Mesothelial cell of epicardium (in vitro differentiated cells): ENCODE data around the gene MAPK7. TPM values are rescaled to one million over a fixed set of nuclear protein-coding genes. Genes with fewer than 3 reads are reported as not detected.

Experiments
- DNase-seq, 2 experiments: peaks; one replicate each; pipeline ENCODE4 v3.0.0; 2021; ENCODE audit warnings: low spot score in 2 of 2; ENCODE audit not compliant: unreplicated experiment in 2 of 2
- H3K27ac Mint-ChIP-seq: 2 replicates; pipeline ENCODE4 v1.8.0; 2021; ENCODE audit warnings: mixed read lengths
- H3K27me3 Mint-ChIP-seq: 2 replicates; pipeline ENCODE4 v1.8.0; 2021; ENCODE audit warnings: low read depth, mixed read lengths
- H3K36me3 Mint-ChIP-seq: 2 replicates; pipeline ENCODE4 v1.8.0; 2021; ENCODE audit warnings: mixed read lengths
- H3K4me1 Mint-ChIP-seq: 2 replicates; pipeline ENCODE4 v1.8.0; 2021; ENCODE audit warnings: mixed read lengths
- H3K4me3 Mint-ChIP-seq: 2 replicates; pipeline ENCODE4 v1.8.0; 2021; ENCODE audit warnings: mild to moderate bottlenecking, moderate library complexity, mixed read lengths
- H3K9me3 Mint-ChIP-seq: 2 replicates; pipeline ENCODE4 v1.8.0; 2021; ENCODE audit warnings: mixed read lengths
- CTCF ChIP-seq: fragments of 200-600 bp; sonication (generic); IDR thresholded peaks from one replicate; pipeline ENCODE4 v1.5.0; 2021; ENCODE audit warnings: antibody characterized with exemption; ENCODE audit not compliant: unreplicated experiment
- total RNA-seq: library from RNA; stranded (reverse); gene quantifications from 3 replicates; pipeline ENCODE4 v1.2.1, GENCODE V29; 2021

Gene MAPK7
- total RNA-seq, 1 donor from 2014 or later: 46.0 TPM

- Mint-ChIP-seq H3K27ac (no peak overlapping the region), H3K36me3 (no peaks in the 10 kb centered on the region), H3K4me3 (no peak overlapping the region), H3K9me3 (no peaks in the 10 kb centered on the region), H3K4me1 (peaks cover 14% of the 10 kb centered on the region), H3K27me3 (no peaks in the 10 kb centered on the region)
- no peak for DNase-seq
- no peak for TF ChIP-seq CTCF
These were observed 4.2 kb upstream of the MAPK7 start for GRCh38 chr17:19374136-19374535.

GRCh38 chr17:19375732-19376131, 2.6 kb upstream of the MAPK7 start:
- peak overlapping the region; percentile 41 for H3K27ac Mint-ChIP-seq
- peaks cover 25% of the 10 kb centered on the region for H3K4me1 Mint-ChIP-seq
- no peak for TF ChIP-seq CTCF
- no peaks in the 10 kb centered on the region for H3K9me3 Mint-ChIP-seq
- H3K27me3 Mint-ChIP-seq: no peaks in the 10 kb centered on the region
- peaks cover 4% of the 10 kb centered on the region for H3K36me3 Mint-ChIP-seq
- H3K4me3 Mint-ChIP-seq: peak overlapping the region; percentile 44
- DNase-seq: no peak

GRCh38 chr17:19376811-19377210, 1.5 kb upstream of the MAPK7 start:
- Mint-ChIP-seq H3K27ac (peak overlapping the region; percentile 99), H3K4me3 (peak overlapping the region; percentile 98), H3K9me3 (no peaks in the 10 kb centered on the region), H3K36me3 (peaks cover 9% of the 10 kb centered on the region), H3K4me1 (peaks cover 26% of the 10 kb centered on the region), H3K27me3 (no peaks in the 10 kb centered on the region)
- TF ChIP-seq CTCF: no peak
- DNase-seq: no peak

- peak overlapping the region; percentile 98 for H3K4me3 Mint-ChIP-seq
- no peaks in the 10 kb centered on the region for H3K9me3 Mint-ChIP-seq
- peaks cover 26% of the 10 kb centered on the region for H3K4me1 Mint-ChIP-seq
- H3K36me3 Mint-ChIP-seq: peaks cover 9% of the 10 kb centered on the region
- peak overlapping the region; percentile 99 for H3K27ac Mint-ChIP-seq
- no peak for TF ChIP-seq CTCF
- DNase-seq: peak; percentile 98
- no peaks in the 10 kb centered on the region for H3K27me3 Mint-ChIP-seq
These were observed 489 bp upstream of the MAPK7 start for GRCh38 chr17:19377602-19378415.

GRCh38 chr17:19379361-19380065, 1.2 kb downstream of the MAPK7 start:
- DNase-seq: no peak
- Mint-ChIP-seq H3K9me3 (no peaks in the 10 kb centered on the region), H3K4me1 (peaks cover 35% of the 10 kb centered on the region), H3K27ac (peak overlapping the region; percentile 99), H3K27me3 (no peaks in the 10 kb centered on the region), H3K36me3 (peaks cover 15% of the 10 kb centered on the region), H3K4me3 (peak overlapping the region; percentile 98)
- TF ChIP-seq CTCF: no peak
